PC-9 (cell line): ENCODE measurements around the gene MDFIC.

Experiments
- EZH2 ChIP-seq: fragments of 200-600 bp; sonication (generic); IDR thresholded peaks from 2 replicates; pipeline ENCODE4 v1.8.0; 2017; ENCODE audit warnings: antibody characterized with exemption, low read depth
- TF ChIP-seq, protein P1 (sequence below): fragments of 200-600 bp; sonication (generic); conservative IDR thresholded peaks from 2 replicates; pipeline ENCODE4 v1.6.1; 2017; ENCODE audit warnings: mixed run types, antibody characterized with exemption, mild to moderate bottlenecking, moderate library complexity

DNA sequence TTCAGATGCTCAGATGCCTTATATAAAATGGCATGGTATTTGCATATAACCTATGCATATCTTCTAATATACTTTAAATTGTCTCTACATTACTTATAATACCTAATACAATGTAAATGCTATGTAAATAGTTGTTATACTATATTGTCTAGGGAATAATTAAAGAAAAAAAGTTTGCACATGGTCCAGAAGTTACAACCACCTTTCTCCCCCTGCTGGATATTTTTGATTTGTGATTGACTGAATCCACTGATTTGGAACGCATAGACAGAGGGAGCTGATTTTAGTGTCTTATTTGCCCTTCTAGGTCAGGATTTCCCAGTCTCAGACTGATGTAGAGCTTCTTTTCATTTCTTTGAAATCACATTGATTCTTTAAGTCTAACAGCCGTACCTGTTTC, 31.8 kb downstream of the MDFIC start:
- TF ChIP-seq EZH2: no peak
- TF ChIP-seq, protein P1, sequence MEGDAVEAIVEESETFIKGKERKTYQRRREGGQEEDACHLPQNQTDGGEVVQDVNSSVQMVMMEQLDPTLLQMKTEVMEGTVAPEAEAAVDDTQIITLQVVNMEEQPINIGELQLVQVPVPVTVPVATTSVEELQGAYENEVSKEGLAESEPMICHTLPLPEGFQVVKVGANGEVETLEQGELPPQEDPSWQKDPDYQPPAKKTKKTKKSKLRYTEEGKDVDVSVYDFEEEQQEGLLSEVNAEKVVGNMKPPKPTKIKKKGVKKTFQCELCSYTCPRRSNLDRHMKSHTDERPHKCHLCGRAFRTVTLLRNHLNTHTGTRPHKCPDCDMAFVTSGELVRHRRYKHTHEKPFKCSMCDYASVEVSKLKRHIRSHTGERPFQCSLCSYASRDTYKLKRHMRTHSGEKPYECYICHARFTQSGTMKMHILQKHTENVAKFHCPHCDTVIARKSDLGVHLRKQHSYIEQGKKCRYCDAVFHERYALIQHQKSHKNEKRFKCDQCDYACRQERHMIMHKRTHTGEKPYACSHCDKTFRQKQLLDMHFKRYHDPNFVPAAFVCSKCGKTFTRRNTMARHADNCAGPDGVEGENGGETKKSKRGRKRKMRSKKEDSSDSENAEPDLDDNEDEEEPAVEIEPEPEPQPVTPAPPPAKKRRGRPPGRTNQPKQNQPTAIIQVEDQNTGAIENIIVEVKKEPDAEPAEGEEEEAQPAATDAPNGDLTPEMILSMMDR: no peak
